NT2/D1 (cell line): Measurements from ENCODE around the gene KRT3.

ENCODE experiments used
- SUZ12 ChIP-seq: IDR thresholded peaks from 2 replicates; pipeline ENCODE4 v1.6.1; 2011; ENCODE audit not compliant: insufficient read length, insufficient read depth; ENCODE audit errors: extremely low read depth
- YY1 ChIP-seq: IDR thresholded peaks from 2 replicates; pipeline ENCODE4 v1.6.1; 2011; ENCODE audit not compliant: insufficient read length, insufficient read depth
- ZNF274 ChIP-seq: IDR thresholded peaks from 2 replicates; pipeline ENCODE4 v1.6.1; 2011; ENCODE audit warnings: mild to moderate bottlenecking, low read depth, low read length

- no peak for TF ChIP-seq ZNF274
- no peak for TF ChIP-seq YY1
- TF ChIP-seq SUZ12 = no peak
Measured at GRCh38 chr12:52821071-52821730, 25.3 kb upstream of the KRT3 start.
